ENCODE measurements around the gene ASGR1. TPM values are rescaled to one million over a fixed set of nuclear protein-coding genes. Genes with fewer than 3 reads are reported as not detected.

Gene ASGR1
- polyA plus RNA-seq, 1 donor from 2014 or later = 80.2 TPM

DNA sequence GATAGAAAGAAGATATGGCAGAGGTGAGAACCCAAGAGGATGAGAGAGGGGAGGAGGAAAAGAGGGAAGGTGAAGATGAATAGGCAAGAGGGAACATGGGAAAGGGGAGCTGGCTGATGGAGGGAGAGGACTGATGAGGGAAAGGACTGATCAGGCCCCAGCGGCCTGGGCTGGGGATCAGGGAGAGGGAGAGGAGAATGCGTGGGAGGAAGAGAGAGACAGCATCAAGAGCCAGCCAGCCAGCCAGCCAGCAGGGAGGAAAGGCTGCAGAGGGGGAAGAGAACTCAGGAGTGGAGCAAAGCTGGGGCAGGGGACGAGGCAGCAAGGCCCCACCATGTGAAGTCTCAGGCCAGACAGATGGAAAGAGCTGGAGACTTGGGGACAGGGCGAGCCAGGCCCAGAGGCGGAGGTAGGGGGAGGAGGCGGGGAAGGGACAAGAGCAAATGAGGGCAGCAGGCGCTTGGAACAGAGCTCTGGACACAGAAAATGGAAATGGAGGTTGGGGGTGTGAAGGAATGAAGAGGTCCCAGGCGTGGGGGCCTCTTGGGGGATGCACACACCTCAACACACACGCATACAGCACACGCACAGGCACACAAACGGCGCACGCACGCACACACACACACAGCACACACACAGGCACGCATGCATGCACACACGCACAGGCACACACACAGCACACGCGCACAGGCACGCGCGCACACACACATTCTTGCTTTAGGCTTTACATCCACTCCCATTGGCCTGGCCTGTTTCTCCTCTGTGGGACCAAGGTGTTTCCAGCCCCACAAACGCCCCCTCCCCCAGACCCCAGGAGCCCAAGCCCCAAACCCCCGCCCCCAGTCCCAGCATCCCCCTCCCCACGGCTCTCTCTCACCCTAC is 28.2 kb upstream of the ASGR1 start:
- H3K4me3 ChIP-seq (ENCODE audit: low read length) = peak overlapping the region; percentile 13
- no peaks in the 10 kb centered on the region for H3K9me3 ChIP-seq (ENCODE audit: low read length)
- H3K9ac ChIP-seq (ENCODE audit: low read length) = peak overlapping the region; percentile 38
- no peaks in the 10 kb centered on the region for H4K20me1 ChIP-seq (ENCODE audit: insufficient read depth)
- peaks cover 53% of the 10 kb centered on the region for H3K79me2 ChIP-seq (replicated peaks; ENCODE audit: insufficient read depth, low read length)
- H3K27ac ChIP-seq (ENCODE audit: low read length) = peak overlapping the region; percentile 96
- H3F3A ChIP-seq (ENCODE audit: insufficient read depth, low read length, poor library complexity, severe bottlenecking) = no peaks in the 10 kb centered on the region
- no peak overlapping the region for H3K4me2 ChIP-seq (ENCODE audit: low read length)
- H3K9me2 ChIP-seq (ENCODE audit: insufficient read depth, low read length) = no peaks in the 10 kb centered on the region
- H3K36me3 ChIP-seq (ENCODE audit: insufficient read depth, low read length) = no peaks in the 10 kb centered on the region
- no peaks in the 10 kb centered on the region for H3K27me3 ChIP-seq (ENCODE audit: insufficient read depth, low read depth, low read length)
- H2AFZ ChIP-seq (ENCODE audit: low read depth, low read length) = no peak overlapping the region
- no peak for TF ChIP-seq SMC3 (conservative IDR thresholded peaks at IDR 0.05; ENCODE audit: poor library complexity)
- TF ChIP-seq TAF1 (IDR thresholded peaks at IDR 0.05; ENCODE audit: low read depth) = no peak
- TF ChIP-seq EP300 (conservative IDR thresholded peaks at IDR 0.05; ENCODE audit: poor library complexity, severe bottlenecking) = no peak
- TF ChIP-seq RAD21 (conservative IDR thresholded peaks at IDR 0.05) = no peak
- TF ChIP-seq MXI1 (conservative IDR thresholded peaks at IDR 0.05; ENCODE audit: poor library complexity, severe bottlenecking) = no peak
- TF ChIP-seq POLR2AphosphoS5 (IDR thresholded peaks at IDR 0.05) = no peak
- TF ChIP-seq, protein P1, sequence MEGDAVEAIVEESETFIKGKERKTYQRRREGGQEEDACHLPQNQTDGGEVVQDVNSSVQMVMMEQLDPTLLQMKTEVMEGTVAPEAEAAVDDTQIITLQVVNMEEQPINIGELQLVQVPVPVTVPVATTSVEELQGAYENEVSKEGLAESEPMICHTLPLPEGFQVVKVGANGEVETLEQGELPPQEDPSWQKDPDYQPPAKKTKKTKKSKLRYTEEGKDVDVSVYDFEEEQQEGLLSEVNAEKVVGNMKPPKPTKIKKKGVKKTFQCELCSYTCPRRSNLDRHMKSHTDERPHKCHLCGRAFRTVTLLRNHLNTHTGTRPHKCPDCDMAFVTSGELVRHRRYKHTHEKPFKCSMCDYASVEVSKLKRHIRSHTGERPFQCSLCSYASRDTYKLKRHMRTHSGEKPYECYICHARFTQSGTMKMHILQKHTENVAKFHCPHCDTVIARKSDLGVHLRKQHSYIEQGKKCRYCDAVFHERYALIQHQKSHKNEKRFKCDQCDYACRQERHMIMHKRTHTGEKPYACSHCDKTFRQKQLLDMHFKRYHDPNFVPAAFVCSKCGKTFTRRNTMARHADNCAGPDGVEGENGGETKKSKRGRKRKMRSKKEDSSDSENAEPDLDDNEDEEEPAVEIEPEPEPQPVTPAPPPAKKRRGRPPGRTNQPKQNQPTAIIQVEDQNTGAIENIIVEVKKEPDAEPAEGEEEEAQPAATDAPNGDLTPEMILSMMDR (IDR thresholded peaks at IDR 0.05; ENCODE audit: poor library complexity, severe bottlenecking) = no peak
- TF ChIP-seq, protein P2, sequence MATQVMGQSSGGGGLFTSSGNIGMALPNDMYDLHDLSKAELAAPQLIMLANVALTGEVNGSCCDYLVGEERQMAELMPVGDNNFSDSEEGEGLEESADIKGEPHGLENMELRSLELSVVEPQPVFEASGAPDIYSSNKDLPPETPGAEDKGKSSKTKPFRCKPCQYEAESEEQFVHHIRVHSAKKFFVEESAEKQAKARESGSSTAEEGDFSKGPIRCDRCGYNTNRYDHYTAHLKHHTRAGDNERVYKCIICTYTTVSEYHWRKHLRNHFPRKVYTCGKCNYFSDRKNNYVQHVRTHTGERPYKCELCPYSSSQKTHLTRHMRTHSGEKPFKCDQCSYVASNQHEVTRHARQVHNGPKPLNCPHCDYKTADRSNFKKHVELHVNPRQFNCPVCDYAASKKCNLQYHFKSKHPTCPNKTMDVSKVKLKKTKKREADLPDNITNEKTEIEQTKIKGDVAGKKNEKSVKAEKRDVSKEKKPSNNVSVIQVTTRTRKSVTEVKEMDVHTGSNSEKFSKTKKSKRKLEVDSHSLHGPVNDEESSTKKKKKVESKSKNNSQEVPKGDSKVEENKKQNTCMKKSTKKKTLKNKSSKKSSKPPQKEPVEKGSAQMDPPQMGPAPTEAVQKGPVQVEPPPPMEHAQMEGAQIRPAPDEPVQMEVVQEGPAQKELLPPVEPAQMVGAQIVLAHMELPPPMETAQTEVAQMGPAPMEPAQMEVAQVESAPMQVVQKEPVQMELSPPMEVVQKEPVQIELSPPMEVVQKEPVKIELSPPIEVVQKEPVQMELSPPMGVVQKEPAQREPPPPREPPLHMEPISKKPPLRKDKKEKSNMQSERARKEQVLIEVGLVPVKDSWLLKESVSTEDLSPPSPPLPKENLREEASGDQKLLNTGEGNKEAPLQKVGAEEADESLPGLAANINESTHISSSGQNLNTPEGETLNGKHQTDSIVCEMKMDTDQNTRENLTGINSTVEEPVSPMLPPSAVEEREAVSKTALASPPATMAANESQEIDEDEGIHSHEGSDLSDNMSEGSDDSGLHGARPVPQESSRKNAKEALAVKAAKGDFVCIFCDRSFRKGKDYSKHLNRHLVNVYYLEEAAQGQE (IDR thresholded peaks at IDR 0.05; ENCODE audit: borderline replicate concordance) = no peak
- no peak for TF ChIP-seq EZH2 (IDR thresholded peaks at IDR 0.05; ENCODE audit: borderline replicate concordance, insufficient read depth, low read length, poor library complexity, severe bottlenecking)

DNA sequence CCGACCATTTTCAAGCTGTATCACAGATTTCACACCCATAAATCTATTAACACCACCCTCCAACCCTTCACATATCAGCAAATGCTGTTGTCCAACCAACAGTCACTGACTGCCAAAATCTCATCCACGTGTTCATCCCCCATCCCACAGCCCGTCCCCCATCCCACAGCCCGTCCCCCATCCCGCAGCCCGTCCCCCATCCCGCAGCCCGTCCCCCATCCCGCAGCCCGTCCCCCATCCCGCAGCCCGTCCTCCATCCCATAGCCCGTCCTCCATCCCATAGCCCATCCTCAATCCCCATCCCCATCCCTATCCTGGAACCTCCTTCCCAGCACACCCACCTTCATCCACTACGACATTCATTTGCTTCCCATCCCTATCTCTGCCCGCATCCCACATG is 26.4 kb upstream of the ASGR1 start:
- Histone ChIP-seq H2AFZ (ENCODE audit: low read depth, low read length) (peak overlapping the region; percentile 46), H3K79me2 (replicated peaks; ENCODE audit: insufficient read depth, low read length) (peaks cover 43% of the 10 kb centered on the region), H3K9ac (ENCODE audit: low read length) (peak overlapping the region; percentile 87), H3K27ac (ENCODE audit: low read length) (peak overlapping the region; percentile 96), H4K20me1 (ENCODE audit: insufficient read depth) (no peaks in the 10 kb centered on the region), H3F3A (ENCODE audit: insufficient read depth, low read length, poor library complexity, severe bottlenecking) (no peaks in the 10 kb centered on the region), H3K9me2 (ENCODE audit: insufficient read depth, low read length) (no peaks in the 10 kb centered on the region), H3K4me3 (ENCODE audit: low read length) (peak overlapping the region; percentile 75), H3K9me3 (ENCODE audit: low read length) (no peaks in the 10 kb centered on the region), H3K36me3 (ENCODE audit: insufficient read depth, low read length) (no peaks in the 10 kb centered on the region), H3K4me2 (ENCODE audit: low read length) (peak overlapping the region; percentile 95), H3K27me3 (ENCODE audit: insufficient read depth, low read depth, low read length) (no peaks in the 10 kb centered on the region)
- TF ChIP-seq SMC3 (conservative IDR thresholded peaks at IDR 0.05; ENCODE audit: poor library complexity) (no peak), RAD21 (conservative IDR thresholded peaks at IDR 0.05) (no peak), MXI1 (conservative IDR thresholded peaks at IDR 0.05; ENCODE audit: poor library complexity, severe bottlenecking) (no peak), EP300 (conservative IDR thresholded peaks at IDR 0.05; ENCODE audit: poor library complexity, severe bottlenecking) (no peak), EZH2 (IDR thresholded peaks at IDR 0.05; ENCODE audit: borderline replicate concordance, insufficient read depth, low read length, poor library complexity, severe bottlenecking) (no peak), TAF1 (IDR thresholded peaks at IDR 0.05; ENCODE audit: low read depth) (no peak), POLR2AphosphoS5 (IDR thresholded peaks at IDR 0.05) (no peak)
- TF ChIP-seq, protein P2 (IDR thresholded peaks at IDR 0.05; ENCODE audit: borderline replicate concordance) = no peak
- TF ChIP-seq, protein P1 (IDR thresholded peaks at IDR 0.05; ENCODE audit: poor library complexity, severe bottlenecking) = no peak
